ENCODE data around the gene TIPARP. TPM values are rescaled to one million over a fixed set of nuclear protein-coding genes. Genes with fewer than 3 reads are reported as not detected.

TIPARP gene
- total and polyA plus RNA-seq, 2 of the 13 experiments (the other 11 are each of a cell fraction or from before 2014, with no cell fraction given): 7.3 to 19.7 TPM

GRCh38 chr3:156637480-156638022, 36.8 kb upstream of the TIPARP start:
- WGBS (ENCODE audit: low lambda C conversion rate): 10% methylated on average over 3 of the region's 3 CpGs
- Histone ChIP-seq H3K4me2 (ENCODE audit: low read depth, low read length) (no peak overlapping the region), H3K4me3 (replicated peaks in 1 of 3; ENCODE audit: insufficient read depth in 1 of 3, low read depth in 2 of 3, low read length in 3 of 3) (no peak overlapping the region), H3K79me2 (ENCODE audit: insufficient read depth, low read length) (no peaks in the 10 kb centered on the region), H2AFZ (ENCODE audit: low read length) (no peak overlapping the region), H3K36me3 (replicated peaks in 1 of 2; ENCODE audit: control insufficient read depth in 1 of 2, insufficient read depth in 2 of 2, low read length in 2 of 2) (no peaks in the 10 kb centered on the region), H3K9me3 (ENCODE audit: low read length) (no peaks in the 10 kb centered on the region), H3K4me1 (ENCODE audit: insufficient read depth, low read length) (no peaks in the 10 kb centered on the region), H3K9ac (ENCODE audit: insufficient read depth, low read depth, low read length) (no peak overlapping the region), H4K20me1 (ENCODE audit: insufficient read depth, low read length) (no peaks in the 10 kb centered on the region), H3K27me3 (ENCODE audit: control insufficient read depth in 1 of 2, insufficient read depth in 2 of 2, low read length in 2 of 2) (peaks cover 0 to 1% of the 10 kb centered on the region in 2 experiments; a peak in 2 of 5 replicates), H3K27ac (ENCODE audit: extremely low read length, insufficient read depth, low read length) (no peak overlapping the region)
- no TSS peak for BruUV-seq (replicated peaks)
- intact Hi-C loops (cut with micrococcal nuclease; ENCODE audit: unreplicated experiment): no loop called here
- no peak for TF ChIP-seq ZNF710 (CRISPR knock-in tag; IDR thresholded peaks at IDR 0.05; ENCODE audit: borderline replicate concordance)
- CTCF ChIA-PET (ENCODE audit: low intra/inter-chr PET ratio, low total read pairs): no interaction called here
- ATAC-seq (no peak), DNase-seq (ENCODE audit: low spot score) (no peak), FAIRE-seq (no peak)
- POLR2A ChIA-PET: no interaction called here
- in situ Hi-C loops (cut with HindIII; ENCODE audit: extremely low pct_ligation_motif_present, low pct_unique_long_range_greater_than_20kb): no loop called here

- BruUV-seq (replicated peaks): no TSS peak
- Histone ChIP-seq H3K9ac (ENCODE audit: insufficient read depth, low read depth, low read length) (no peak overlapping the region), H2AFZ (ENCODE audit: low read length) (no peak overlapping the region), H3K4me1 (ENCODE audit: insufficient read depth, low read length) (no peaks in the 10 kb centered on the region), H3K27me3 (ENCODE audit: control insufficient read depth in 1 of 2, insufficient read depth in 2 of 2, low read length in 2 of 2) (peaks cover 0 to 1% of the 10 kb centered on the region in 2 experiments; a peak in 3 of 5 replicates), H3K4me2 (ENCODE audit: low read depth, low read length) (no peak overlapping the region), H3K27ac (ENCODE audit: extremely low read length, insufficient read depth, low read length) (no peak overlapping the region), H3K4me3 (replicated peaks in 1 of 3; ENCODE audit: insufficient read depth in 1 of 3, low read depth in 2 of 3, low read length in 3 of 3) (no peak overlapping the region), H3K36me3 (replicated peaks in 1 of 2; ENCODE audit: control insufficient read depth in 1 of 2, insufficient read depth in 2 of 2, low read length in 2 of 2) (no peaks in the 10 kb centered on the region), H3K9me3 (ENCODE audit: low read length) (no peaks in the 10 kb centered on the region), H3K79me2 (ENCODE audit: insufficient read depth, low read length) (no peaks in the 10 kb centered on the region), H4K20me1 (ENCODE audit: insufficient read depth, low read length) (no peaks in the 10 kb centered on the region)
- in situ Hi-C loops (cut with HindIII; ENCODE audit: extremely low pct_ligation_motif_present, low pct_unique_long_range_greater_than_20kb) (no loop called here), intact Hi-C loops (cut with micrococcal nuclease; ENCODE audit: unreplicated experiment) (no loop called here)
- FAIRE-seq: no peak
- ChIA-PET CTCF (ENCODE audit: low intra/inter-chr PET ratio, low total read pairs) (no interaction called here), POLR2A (no interaction called here)
- WGBS (ENCODE audit: low lambda C conversion rate): 19% methylated on average over 3 of the region's 4 CpGs
- ATAC-seq: no peak
- no peak for DNase-seq (ENCODE audit: low spot score)
- TF ChIP-seq MAFF (IDR thresholded peaks at IDR 0.05; ENCODE audit: low read depth, low read length) (no peak), ZNF543 (CRISPR knock-in tag; IDR thresholded peaks at IDR 0.05) (no peak), THAP8 (CRISPR knock-in tag; IDR thresholded peaks at IDR 0.05; ENCODE audit: borderline replicate concordance) (no peak), CREBL2 (CRISPR knock-in tag; IDR thresholded peaks at IDR 0.05; ENCODE audit: borderline replicate concordance) (no peak), FOXP1 (IDR thresholded peaks at IDR 0.05) (no peak), FOXP1 (CRISPR knock-in tag; IDR thresholded peaks at IDR 0.05) (no peak), DR1 (CRISPR knock-in tag; IDR thresholded peaks at IDR 0.05) (no peak), ZNF614 (CRISPR knock-in tag; IDR thresholded peaks at IDR 0.05; ENCODE audit: borderline replicate concordance) (no peak), PAX8 (CRISPR knock-in tag; IDR thresholded peaks at IDR 0.05; ENCODE audit: borderline replicate concordance) (no peak), ZNF574 (CRISPR knock-in tag; IDR thresholded peaks at IDR 0.05) (no peak), ZBTB7B (CRISPR knock-in tag; IDR thresholded peaks at IDR 0.05) (no peak), SOX6 (IDR thresholded peaks at IDR 0.05) (no peak), SOX6 (CRISPR knock-in tag; IDR thresholded peaks at IDR 0.05) (no peak)
These were observed 36.1 kb upstream of the TIPARP start for GRCh38 chr3:156638271-156638670.
